K562 (cell line): Measurements from ENCODE around the gene NR1I3.

Experiments
- SMAD1 ChIP-seq: fragments of 150-350 bp; IDR thresholded peaks from 2 replicates; pipeline ENCODE4 v1.6.1; 2014; ENCODE audit warnings: low read length, low read depth; ENCODE audit not compliant: partially characterized antibody
- TF ChIP-seq, protein P1 (sequence below), 3 experiments: IDR thresholded peaks in 2 of 3; conservative IDR thresholded peaks in 1 of 3; 2 replicates each; pipeline ENCODE4 v1.5.1; 2011 to 2012; ENCODE audit warnings: low read length in 3 of 3, mild to moderate bottlenecking in 3 of 3, control low read depth in 2 of 3, improper control_type of control experiment in 1 of 3, inconsistent platforms in 1 of 3, low read depth in 1 of 3, mixed read lengths in 1 of 3, moderate library complexity in 1 of 3; ENCODE audit not compliant: insufficient read depth in 2 of 3

- TF ChIP-seq, protein P1, sequence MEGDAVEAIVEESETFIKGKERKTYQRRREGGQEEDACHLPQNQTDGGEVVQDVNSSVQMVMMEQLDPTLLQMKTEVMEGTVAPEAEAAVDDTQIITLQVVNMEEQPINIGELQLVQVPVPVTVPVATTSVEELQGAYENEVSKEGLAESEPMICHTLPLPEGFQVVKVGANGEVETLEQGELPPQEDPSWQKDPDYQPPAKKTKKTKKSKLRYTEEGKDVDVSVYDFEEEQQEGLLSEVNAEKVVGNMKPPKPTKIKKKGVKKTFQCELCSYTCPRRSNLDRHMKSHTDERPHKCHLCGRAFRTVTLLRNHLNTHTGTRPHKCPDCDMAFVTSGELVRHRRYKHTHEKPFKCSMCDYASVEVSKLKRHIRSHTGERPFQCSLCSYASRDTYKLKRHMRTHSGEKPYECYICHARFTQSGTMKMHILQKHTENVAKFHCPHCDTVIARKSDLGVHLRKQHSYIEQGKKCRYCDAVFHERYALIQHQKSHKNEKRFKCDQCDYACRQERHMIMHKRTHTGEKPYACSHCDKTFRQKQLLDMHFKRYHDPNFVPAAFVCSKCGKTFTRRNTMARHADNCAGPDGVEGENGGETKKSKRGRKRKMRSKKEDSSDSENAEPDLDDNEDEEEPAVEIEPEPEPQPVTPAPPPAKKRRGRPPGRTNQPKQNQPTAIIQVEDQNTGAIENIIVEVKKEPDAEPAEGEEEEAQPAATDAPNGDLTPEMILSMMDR (IDR thresholded peaks at IDR 0.05 in 2 of 3, conservative IDR thresholded peaks at IDR 0.05 in 1 of 3; ENCODE audit: insufficient read depth in 2 of 3, low read depth in 1 of 3, low read length in 3 of 3) = no peak
- TF ChIP-seq SMAD1 = no peak
Measured at GRCh38 chr1:161200421-161200991, 37.5 kb downstream of the NR1I3 start.
